GM18907 (cell line): ENCODE measurements around the gene GET3.
"Not testable (repeated sequence)": the region's sequence is repeated elsewhere in the genome, so short reads cannot be mapped to it uniquely, and the experiment has no call there.

Experiments
- ATAC-seq: cut with Tn5 transposase; IDR thresholded peaks from one replicate; pipeline ENCODE4 v1.9.1; 2021; ENCODE audit warnings: mild to moderate bottlenecking, moderate library complexity; ENCODE audit not compliant: unreplicated experiment

The GET3 gene

DNA sequence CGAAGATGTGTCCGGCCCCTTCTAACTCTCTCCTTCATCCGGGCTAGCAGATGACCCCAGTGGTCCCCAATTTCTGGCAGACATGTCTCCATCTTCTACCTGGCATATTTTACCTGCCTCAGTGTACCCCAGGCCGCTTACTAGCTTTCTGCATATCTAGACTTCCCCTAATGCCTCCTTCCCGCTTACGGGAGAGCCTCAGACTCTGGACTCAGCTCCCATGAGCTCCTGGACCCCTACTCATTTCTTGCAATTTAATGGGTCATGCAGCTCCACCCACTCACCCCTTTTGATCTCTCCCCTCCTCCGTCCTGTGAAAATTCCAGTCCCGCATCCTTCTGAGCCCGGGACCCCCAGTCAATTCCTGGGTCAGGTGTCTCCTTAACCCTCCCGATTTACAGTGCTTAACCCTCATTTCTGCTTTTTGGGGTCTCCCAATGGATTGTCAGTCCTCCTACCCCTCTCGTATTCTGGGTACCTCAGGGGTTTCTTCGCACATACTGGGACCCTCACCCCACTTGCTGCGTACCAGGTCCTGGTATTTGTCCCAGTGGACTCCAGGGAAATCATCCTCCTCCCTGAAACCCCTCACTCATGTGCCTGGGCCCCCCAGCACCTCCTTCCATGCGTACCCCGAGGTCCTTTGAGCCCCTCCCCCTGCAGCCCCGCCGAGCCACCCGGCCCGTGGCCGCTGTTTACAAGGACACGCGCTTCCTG, 53.5 kb downstream of the GET3 start:
- no peak for ATAC-seq

- peak; percentile 34 for ATAC-seq
Measured at GRCh38 chr19:12791345-12792050, 54.2 kb downstream of the GET3 start, which contains the start of gene JUNB. Gene JUNB (plus strand): TSS chr19:12791486. CDS start chr19:12791772, 286 bp downstream.

GRCh38 chr19:12792051-12792852, 55.0 kb downstream of the GET3 start:
- no peak for ATAC-seq

- ATAC-seq = no peak
Measured at GRCh38 chr19:12792853-12793289, 55.6 kb downstream of the GET3 start.

- peak; percentile 36 for ATAC-seq
Measured at GRCh38 chr19:12793290-12794195, 56.2 kb downstream of the GET3 start.

DNA sequence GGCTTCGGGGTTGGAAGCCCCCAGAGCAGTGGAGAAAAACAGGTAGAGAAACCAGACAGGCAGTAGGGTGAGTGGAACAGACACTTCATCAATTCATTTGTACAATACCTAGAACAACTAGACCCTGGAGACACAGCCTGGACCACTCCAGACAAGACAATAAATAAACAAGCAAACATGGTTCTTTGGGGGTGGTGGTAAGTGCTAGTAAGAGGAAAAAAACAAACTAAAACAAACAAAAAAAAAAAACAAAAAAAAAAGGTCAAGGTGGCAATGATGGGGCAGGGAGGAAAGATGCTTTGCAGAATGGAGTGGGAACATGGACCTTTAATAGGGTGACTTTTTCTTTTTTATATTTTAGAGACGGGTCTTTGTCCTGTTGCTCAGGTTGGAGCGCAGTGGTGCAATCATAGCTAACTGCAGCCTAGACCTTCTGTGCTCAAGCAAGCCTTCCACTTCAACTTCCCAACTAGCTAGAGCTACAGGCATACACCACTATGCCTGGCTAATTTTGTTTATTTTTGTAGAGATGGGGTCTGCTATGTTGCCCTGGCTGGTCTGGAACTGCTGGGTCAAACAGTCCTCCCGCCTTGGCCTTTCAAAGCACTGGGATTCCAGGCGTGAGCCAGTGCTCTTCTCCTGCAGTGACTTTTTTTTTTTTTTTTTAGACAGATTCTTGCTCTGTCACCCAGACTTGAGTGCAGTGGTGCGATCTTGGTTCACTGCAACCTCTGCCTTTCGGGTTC, 57.1 kb downstream of the GET3 start:
- ATAC-seq = no peak

DNA sequence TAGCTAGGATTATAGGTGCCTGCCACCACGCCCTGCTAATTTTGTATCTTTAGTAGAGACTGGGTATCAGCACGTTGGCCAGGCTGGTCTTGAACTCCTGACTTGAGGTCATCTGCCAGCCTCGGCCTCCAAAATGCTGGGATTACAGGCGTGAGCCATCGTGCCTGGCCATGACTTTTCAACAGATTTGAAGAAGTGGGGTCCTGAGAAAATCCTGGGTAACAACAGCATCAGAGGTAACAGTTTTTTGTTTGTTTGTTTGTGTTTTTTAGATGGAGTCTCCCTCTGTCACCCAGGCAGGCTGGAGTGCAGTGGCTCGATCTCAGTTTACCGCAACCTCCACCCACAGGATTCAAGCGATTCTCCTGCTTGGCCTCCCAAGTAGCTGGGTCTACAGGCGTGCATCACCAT, 57.7 kb downstream of the GET3 start:
- no peak for ATAC-seq

DNA sequence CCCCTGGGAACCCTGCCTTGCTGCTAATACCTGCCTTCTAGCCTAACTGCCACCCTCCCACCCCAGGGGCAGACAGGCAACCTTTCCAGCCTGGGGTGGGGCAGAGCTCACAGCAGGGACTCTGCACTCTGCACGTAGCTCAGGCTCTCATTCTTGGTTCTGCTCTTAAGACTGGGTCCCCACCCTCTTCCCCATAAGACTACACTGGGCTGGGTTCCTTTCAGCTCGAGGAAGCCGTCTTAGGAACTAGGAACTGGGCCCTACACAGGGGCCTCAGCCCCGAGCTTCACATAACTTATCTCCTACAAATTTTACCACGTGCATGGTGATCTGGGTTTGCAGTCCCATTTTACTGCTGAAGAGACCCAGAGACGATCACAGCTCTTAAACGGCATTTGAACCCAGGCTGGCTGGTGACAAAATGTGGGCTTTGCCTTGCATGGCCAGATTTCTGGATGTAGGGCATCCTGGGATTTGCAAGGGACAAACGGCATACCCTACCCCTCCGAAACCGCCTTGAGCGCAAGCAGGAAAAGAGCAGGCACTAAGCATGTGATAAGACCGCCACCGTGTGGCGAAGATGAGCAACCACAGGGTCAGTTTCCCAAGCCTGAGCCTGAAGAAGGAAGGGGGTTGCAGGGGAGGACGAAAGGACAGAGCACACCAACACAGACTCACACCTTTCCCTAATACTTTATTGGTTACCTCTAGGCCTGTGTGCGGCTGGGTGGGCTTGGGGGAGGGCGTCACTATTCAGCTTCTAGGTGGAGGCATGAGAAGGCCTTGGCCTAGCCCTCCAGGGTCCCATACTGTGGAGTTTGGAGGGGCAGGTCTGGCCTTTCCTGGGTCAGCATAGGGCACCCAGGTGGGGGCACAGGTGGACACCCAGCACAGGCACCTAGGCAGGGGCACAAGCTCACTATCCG, 59.1 kb downstream of the GET3 start:
- ATAC-seq = no peak

GRCh38 chr19:12797141-12797587, 59.9 kb downstream of the GET3 start:
- ATAC-seq = no peak

DNA sequence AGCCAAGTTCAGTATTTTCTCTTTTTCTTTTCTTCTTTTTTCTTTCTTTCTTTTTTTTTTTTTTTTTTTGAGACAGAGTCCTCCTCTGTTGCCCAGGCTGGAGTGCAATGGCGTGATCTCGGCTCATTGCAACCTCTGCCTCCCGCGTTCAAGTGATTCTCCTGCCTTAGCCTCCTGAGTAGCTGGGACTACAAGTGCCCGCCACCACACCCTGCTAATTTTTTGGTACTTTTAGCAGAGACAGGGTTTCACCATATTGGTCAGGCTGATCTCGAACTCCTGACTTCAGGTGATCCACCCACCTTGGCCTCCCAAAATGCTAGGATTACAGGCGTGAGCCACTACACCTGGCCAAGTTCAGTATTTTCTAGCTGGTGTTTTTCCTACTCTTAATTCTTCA, 60.3 kb downstream of the GET3 start:
- not testable (repeated sequence) for ATAC-seq
